NCI-H2107 (cell line): ENCODE measurements around the gene ZDHHC20.

Source experiments
- DNase-seq: peaks from one replicate; lab custom pipeline; 2025; lab: John Stamatoyannopoulos, UW

ZDHHC20 gene

DNA sequence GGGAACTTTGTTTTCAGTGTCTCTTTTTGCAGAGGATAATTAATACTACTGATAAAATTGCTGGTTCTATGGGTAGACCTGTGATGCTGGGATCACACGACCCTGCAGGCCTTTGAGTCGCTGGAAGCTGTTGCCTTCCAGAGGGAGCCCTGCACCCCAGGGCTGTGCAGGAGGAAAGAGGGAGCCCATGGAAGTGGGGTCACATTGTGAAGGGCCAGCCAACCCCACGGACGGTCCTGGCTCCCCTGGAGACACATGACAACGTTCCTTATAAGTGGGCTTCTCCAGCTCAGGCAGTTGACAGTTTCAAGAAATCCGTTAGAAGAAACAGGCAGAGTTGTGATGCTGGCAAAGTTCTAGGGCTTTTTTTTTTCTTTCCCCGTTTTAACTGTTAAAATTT is 98.0 kb downstream of the ZDHHC20 start:
- no peak for DNase-seq

- DNase-seq = no peak
Observed at GRCh38 chr13:21360463-21360862, 98.6 kb downstream of the ZDHHC20 start.

DNA sequence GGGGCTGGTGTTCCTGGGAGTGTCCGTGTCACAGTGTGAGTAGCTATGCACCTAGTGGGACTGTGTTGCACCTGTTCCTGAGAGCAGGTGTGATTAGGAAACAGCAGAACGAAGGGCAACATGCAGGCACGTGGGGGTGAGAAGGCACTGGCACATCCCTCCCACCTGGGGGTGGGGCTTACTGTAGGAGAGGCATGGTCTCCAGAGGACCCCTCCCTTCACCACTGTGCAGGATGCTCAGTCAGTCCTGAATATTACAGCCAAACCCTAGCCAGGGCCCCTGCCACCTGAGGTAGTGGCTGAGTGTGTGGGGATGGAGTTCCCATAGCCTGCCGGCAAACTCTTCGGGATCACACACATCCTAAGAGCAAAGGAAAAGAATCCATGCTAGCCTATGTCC is 99.2 kb downstream of the ZDHHC20 start:
- no peak for DNase-seq

DNA sequence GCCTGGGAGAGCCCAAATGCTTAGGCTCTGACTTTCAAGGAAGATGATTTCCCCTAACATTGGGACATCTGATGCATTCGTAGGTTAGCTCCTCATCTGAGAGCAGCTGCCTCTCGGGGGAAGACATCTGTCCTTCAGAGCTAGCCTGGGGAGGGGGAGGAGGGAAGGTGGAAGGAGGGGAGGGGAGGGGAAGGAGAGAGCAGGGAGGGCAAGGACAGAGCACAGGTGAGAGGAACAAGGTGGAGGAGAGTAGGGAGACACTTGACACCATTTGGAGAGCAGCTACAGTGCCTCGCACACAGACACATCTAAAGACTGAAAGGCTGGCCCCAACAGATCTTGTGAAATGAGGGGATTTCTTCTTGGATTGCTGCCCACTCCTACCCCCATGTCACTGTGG is 103.8 kb downstream of the ZDHHC20 start:
- no peak for DNase-seq

DNA sequence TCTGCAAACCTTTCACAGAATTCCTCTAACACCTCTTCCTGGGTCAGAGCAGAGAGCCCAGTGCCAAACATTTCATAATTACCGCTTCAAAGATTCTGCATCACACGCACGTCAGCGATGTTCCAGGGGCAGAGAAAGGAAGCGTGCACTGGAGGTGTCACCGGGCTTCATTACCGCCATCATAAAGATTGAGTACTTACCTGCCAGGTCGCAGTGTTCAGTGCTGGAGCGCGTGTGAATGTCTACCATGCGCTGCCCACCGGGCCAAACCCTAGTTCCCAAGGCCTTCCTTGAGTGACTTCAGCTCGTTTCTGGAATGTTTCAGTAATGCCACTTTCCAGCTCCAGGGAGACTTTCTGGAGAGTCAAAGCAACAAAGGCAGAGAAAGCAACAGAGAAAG is 104.4 kb downstream of the ZDHHC20 start:
- no peak for DNase-seq

DNA sequence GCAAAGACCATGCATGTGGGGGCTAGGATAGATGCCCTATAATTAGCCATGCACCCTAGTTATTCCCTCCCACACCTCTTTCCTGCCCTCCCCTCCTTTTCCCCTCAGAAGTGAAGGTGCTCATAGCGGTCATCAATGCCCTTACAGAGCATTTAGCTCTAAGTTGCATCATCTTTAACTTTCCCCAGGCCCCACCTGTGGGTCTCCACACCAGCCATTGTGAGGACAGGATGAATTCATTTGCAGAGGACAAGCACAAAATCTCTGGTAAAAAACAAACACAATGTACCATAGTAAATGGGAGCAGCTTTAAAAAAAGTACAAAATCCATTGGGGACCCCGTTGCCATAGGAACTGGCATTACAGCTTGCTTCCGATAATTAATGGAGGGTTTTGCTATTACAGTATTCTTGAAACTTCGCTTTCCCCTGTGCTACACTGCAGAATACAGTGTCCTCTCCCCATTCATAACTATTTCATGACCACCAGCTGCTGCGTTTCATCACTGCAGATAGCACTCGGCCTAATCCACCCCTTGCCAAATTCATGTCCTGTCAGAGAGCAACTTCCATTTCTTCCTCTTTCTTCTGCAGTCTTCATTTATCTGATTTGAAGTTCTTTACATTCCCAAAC is 110.5 kb downstream of the ZDHHC20 start:
- DNase-seq = no peak

DNA sequence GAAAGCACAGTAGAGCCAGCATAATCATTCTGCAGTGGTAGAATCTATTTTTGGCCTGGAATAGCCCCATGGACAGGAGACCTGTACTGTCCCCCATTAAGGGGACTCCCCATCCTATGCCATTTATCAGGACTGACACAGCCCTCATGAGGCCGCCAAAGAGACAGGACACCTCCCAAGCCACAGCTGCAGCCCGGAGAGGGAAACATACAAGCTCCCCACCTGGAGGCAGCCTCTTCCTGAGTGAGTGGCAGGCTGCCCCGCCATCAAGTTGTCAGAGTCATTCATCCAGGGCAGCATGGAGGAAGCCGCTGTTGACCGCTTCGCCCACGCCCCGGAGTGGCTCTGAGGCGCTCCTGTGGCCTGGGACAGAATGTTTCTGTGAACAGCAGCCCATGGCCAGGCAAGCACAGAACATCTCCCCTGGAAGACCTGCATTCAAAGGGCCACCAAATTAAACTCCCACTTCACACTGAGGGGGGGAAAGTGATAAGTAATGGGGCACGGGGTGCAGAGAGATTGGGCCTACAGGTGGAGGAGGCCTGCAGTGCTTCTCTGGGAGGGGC is 111.3 kb downstream of the ZDHHC20 start:
- DNase-seq = no peak

DNA sequence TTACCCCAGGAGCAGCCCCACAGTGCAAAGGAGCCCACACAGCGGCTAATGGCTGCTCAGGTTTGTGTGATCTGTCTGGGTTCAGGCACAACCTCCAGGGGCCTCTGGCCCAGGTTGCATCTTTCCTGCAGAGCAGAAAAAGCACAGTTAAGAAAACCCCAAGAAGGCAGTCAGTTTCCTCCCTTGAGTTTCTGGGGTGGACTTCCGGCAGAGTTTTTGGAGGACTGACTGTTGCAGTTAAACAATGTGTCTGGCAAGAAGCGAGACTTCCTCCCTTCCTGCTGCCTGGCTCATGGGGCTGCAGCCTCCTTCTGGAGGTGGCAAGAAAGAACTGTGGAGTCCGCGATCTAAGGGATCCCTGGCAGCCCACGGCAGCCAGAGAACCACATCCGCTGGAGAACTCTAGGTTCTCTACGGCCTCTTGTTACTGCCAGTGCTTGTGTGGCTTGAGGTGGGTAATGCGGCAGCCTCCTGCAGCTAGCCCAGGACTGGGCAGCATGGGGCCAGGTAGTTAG is 114.4 kb downstream of the ZDHHC20 start:
- no peak for DNase-seq

- no peak for DNase-seq
Observed at GRCh38 chr13:21343659-21344058, 115.4 kb downstream of the ZDHHC20 start.

DNA sequence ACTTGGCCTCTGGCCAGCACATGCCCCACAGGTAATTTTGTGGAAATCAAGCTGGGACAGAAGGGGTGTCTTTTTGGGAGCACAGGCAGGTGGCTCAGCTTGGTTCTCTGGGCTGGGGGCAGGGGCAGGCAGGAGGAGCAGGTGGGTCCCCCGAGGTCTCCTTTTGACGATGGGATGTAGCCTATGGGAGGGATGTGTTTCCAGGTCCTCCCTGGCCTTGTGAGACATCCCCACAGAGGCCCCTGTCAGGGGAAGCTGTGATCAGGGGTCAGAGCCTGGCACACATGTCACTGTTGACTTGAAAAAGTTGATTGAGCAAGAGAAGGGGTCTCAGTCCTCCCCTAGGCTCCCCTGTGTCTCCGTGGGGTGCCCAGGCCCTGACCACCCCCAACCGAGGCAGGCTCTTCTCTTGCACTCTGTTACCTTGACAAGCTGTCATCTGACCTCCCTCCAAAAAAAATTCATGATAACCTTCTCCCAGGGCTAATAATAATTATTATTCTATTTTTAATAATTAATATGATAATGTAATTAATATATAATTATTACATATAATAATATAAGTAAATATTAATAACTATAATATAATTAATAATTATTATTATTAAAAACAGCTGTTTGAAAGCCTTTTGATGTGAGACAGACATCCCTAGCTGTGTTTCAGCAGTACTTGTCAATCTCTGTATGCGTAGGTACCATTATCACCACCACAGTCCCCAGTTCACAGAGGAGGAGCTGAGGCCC is 116.2 kb downstream of the ZDHHC20 start:
- DNase-seq = no peak

GRCh38 chr13:21341637-21342422 is 117.3 kb downstream of the ZDHHC20 start:
- no peak for DNase-seq

DNA sequence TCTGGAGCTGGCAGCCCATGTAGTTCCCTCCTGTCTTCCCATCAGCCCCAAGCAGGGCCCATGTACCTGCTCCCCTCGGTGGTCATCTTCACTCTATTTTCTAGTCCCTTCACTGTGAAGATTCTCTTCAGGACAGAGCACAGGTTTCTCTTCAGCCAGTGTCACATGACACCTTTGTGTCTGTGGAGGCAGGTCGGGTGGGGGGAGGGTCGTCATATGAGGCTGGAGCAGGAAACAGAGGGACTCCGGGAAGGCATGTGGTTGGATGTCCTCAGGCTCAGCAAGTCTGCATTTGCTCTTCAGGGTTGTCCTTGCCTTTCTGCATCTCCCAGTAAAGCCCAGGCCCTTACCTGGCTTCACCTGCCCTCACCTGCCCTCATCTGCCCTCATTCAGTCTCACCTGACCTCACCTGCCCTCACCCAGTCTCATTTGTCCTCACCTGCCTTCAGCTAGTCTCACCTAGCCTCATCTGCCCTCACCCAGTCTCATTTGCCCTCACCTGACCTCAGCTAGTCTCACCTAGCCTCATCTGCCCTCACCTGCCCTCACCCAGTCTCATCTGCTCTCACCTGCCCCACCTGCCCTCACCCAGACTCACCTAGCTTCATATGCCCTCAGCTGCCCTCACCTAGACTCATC is 120.3 kb downstream of the ZDHHC20 start:
- DNase-seq = no peak

GRCh38 chr13:21338156-21338555 is 120.9 kb downstream of the ZDHHC20 start:
- no peak for DNase-seq

DNA sequence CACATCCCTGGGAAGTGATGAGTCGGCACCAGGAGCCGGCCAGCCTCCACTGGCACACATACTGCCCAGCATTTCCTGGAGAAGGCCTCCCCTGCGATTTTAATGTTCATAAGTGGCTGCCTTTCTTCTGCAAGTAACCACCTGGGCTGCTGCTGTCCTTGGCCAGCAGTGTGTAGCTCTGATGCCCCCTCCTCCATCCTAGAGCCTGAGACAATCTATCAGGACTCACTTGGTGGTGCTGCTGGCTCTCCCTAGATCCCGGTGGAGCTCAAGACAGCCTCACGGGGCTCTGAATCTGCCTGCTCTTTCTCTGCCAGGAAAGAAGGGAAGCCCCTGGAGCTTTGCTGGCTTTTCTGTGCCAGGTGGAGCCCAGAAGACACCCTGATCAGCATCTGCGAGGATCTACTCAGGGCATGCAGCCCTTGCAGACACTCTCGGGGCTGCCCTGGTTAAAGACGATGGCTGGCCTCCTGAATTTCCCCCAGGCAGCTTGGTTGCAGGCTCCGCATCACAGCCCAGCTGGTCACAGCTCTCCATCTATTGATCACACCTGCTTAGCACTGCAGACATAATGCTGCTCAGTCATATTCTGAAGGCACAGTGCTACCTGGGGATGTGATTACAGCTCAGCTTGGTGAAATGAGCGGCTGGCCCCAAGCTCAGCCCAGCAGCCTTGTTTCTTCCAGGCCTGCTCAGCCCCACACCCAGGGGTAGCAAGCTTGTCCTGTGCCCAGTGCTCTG is 122.3 kb downstream of the ZDHHC20 start:
- DNase-seq = no peak

GRCh38 chr13:21333186-21333585 is 125.9 kb downstream of the ZDHHC20 start:
- DNase-seq = no peak

GRCh38 chr13:21330126-21330861 is 128.8 kb downstream of the ZDHHC20 start:
- DNase-seq = no peak

- no peak for DNase-seq
Observed at GRCh38 chr13:21328836-21329477, 130.1 kb downstream of the ZDHHC20 start.

DNA sequence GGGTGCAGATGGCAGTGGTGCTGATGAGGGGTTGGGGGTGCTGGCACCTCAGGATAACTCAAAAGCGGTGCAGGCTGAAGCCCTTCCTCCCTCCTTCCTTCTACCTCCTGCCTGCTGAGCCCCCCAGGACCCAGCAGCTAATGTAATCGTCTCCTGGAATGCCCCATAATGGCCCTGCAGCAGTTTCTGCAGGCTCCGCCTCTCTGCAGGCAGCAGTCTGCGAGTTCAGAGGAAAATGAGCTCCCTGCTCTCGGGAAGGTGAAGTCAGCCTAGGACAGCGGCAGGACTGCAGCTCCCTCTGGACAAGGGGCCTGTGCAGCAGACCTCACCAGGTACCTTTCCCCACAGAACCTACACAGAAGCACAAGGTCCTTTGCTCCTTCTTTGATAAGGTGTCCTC is 130.9 kb downstream of the ZDHHC20 start:
- DNase-seq = no peak

DNA sequence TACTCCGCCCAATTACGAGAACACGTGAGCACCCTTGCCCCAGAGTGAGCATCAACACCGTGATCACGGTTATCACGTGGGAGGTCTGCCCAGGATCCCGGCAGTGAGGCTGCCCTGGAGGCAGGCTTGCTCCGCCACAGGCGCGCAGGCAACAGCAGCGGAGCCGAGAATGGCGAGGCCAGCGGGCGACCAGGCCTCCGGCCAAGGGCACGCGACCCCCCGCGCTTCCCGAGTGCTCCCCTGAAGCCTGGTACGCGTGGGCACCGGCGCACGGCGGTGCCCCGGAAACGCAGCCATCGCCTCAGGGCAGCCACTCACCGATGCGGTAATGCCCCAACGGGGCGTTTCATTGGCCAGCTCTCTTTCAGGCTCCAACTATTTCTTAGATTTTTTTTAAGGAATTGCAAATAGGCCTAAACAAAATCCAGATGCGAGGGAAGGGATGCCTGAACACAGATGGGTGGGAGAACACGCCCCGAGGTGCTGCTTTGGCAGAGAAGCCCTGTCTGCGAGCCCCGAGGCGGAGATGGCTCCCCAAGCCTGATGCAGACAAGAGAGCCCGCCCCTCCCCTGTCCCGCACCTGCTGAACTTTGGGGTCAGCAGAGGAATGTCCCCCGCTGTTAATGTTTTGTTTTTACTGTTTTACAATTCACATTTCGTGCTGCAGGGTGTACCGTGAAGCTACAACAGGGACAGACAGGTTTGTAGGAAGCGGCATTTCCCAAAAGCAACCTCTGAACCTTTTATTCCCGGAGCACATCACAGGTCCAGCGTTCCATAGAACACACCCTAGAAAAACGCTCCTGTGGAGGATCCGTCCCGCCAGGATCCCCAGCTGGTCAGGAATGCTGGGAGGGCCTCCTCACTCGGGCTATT is 132.7 kb downstream of the ZDHHC20 start:
- no peak for DNase-seq
